Left forelimb (tissue), 1 donor: ENCODE results near the gene PELO.
"Not testable (repeated sequence)": the region's sequence is repeated elsewhere in the genome, so short reads cannot be mapped to it uniquely, and the experiment has no call there.

Experiments used
- DNase-seq: peaks from one replicate; pipeline ENCODE4 v3.0.0-alpha.2; 2018; ENCODE audit warnings: low spot score

Gene PELO

DNA sequence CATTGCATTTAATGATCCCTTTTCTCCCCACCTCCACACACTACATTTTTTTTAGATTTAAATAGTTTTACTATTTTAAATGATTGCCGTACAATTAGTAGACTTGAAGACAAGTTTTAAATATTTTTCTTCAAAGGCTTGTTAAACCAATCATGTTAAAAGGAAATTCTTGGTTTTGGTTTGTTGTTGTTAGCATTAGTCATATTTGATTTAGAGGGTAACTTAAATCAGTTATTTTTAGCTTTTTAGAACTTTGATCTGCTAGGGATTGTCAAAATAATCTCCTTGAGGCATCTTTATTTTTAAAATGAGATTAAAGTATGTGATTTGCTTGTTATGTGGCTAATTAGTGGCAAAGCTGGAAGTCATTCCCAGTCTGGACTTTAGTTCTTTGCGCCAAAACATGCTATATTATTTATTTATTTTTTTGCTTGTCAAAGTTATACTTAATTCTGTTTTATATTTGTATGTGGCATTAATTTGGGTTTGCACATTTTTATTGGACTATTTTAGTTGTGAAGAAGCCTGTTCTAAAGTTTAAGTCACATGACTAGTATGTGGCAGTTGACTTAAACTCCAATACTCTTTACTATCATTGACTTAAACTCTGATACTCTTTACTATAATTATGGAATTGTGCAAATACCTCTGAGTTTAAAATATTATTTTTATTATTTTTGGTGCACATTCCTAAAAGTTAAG lies 14.7 kb downstream of the PELO start:
- DNase-seq, result no peak

- no peak for DNase-seq
These were observed 15.2 kb downstream of the PELO start for GRCh38 chr5:52802974-52803336.

- no peak for DNase-seq
These were observed 16.7 kb downstream of the PELO start for GRCh38 chr5:52804387-52804791.

DNA sequence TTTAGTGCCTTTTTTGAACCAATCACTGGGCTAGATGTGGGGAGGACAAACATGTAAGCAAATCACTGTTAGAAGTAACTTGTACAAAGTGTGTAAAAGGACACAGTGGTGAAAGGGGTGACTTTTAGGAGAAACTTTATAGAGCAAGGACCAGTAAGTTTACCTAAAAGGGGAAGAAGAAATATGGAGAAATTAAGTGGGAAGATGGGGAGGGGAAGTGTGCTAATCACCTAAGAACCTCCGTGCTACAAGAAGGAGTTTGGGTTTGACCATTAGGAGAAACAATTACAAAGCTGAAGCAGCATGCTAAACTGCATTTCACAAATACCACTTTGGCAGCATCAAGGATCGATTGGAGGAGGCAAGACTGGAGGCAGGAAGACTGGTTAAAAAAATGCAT lies 17.3 kb downstream of the PELO start:
- DNase-seq, result no peak

- DNase-seq, result no peak
These were observed 17.9 kb downstream of the PELO start for GRCh38 chr5:52805615-52806014.

DNA sequence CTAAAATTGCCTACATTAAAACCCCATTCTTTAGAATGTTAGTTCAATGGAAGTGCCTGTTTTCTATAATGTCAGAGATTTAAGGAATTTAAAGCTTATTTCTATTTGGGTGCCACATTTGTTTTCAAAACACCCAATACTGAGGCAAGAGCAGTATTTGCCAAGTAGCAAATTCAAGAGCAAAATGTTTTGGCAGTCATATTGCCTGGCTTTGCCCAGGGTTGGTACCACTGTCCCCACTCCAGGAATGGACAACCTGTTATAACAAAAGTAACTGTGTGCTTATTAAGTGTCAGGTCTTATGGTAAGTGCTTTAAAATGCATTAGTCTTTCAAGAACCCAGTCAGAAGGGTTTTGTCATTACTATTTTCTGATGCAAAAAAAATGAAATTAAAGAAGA lies 19.3 kb downstream of the PELO start:
- no peak for DNase-seq

DNA sequence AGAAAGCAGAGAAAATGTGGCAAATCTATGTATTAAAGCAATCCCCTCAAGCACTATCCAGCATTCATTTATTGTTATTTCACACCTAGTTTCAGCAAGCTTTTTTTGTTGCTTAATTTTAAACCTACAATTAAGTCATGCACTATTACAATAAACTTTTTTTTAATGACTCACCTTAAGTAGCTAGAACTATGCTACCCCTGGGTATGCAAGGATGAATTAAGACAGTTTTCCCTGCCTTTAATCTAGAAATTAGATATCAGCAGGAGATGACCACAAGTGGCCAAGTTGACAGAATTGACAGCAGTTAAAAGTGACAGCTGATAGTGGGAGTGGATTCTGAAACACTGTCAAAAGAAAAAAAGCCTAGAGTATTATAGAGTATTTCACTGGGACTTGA lies 20.0 kb downstream of the PELO start:
- no peak for DNase-seq

- DNase-seq, result no peak
These were observed 20.7 kb downstream of the PELO start for GRCh38 chr5:52808316-52808901.

- DNase-seq, result no peak
These were observed 22.2 kb downstream of the PELO start for GRCh38 chr5:52809884-52810283.

- DNase-seq, result no peak
These were observed 22.7 kb downstream of the PELO start for GRCh38 chr5:52810426-52810825.

DNA sequence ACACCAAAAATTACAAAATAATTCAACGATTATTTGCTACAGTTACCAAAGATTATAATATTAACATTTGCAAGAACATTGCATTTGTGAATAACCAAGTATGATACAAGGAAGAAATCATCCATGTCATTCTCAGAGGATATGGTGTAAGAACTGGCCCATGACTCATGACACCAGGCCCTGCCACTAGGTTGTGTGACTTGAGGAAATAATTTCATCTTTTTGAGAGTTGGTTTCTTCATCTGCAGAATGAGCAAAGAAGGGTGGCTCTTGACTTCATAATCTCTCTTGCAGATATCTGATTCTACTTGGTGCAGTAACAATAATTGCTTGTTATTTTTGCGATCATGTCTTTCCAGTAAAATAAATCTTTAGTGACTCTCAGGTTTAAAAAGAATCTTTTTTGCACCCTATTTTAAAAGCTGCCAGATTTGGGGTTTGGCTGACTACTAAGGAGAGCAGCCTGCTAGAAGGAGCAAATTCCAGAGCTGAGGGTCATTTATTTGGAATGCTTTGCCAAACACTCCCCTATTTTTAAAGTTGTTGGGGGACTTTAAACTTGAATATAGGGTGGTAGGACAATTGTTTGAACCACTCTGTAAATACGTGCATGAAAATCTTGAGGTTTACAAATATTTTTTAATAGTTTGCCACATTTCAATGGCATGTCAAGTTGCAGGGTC lies 23.5 kb downstream of the PELO start:
- DNase-seq, result no peak

GRCh38 chr5:52814352-52815148 lies 26.8 kb downstream of the PELO start:
- DNase-seq, result no peak

GRCh38 chr5:52817818-52818217 lies 30.1 kb downstream of the PELO start:
- no peak for DNase-seq

DNA sequence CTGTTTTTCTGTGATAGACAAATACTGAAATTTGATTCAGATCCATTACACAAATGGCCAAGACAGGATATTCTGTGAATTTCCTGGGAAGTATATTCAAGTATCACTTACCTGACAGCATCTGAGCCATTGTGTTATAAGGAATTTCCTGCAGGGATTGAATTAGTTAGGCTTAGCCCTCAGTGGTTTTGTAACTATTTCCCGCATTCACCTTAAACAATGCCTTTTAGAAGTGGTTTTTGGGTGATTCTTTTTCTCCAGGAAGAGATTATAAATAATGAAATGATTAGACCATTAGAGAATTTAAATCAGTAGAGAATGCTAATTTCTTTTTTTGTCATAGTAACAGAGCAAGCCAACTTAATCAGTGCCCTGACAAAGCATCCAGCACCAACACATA lies 30.6 kb downstream of the PELO start:
- DNase-seq, result no peak

DNA sequence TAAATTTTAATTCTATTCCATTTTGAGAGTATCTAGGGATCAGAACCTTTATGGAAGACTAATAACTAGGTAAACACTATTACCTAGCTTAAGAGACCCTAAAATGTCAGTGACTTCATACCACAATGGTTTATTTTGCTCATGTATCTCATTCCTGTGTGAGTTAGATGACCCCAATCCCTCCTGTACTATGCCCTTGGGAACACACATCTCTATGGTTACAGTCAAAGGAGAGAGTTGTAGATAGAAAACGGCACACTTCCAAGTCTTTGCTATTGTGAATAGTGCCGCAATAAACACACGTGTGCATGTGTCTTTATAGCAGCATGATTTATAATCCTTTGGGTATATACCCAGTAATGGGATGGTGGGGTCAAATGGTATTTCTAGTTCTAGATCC lies 31.1 kb downstream of the PELO start:
- DNase-seq, result not testable (repeated sequence)

- no peak for DNase-seq
These were observed 34.2 kb downstream of the PELO start for GRCh38 chr5:52821901-52822300.

GRCh38 chr5:52822437-52822836 lies 34.7 kb downstream of the PELO start:
- DNase-seq, result no peak

- no peak for DNase-seq
These were observed 37.1 kb downstream of the PELO start for GRCh38 chr5:52824827-52825226.

GRCh38 chr5:52825826-52826225 lies 38.1 kb downstream of the PELO start:
- DNase-seq, result no peak

GRCh38 chr5:52827815-52828214 lies 40.1 kb downstream of the PELO start:
- no peak for DNase-seq

- DNase-seq, result no peak
These were observed 41.9 kb downstream of the PELO start for GRCh38 chr5:52829664-52830063.

GRCh38 chr5:52830650-52831049 lies 42.9 kb downstream of the PELO start:
- no peak for DNase-seq
